Adrenal gland (tissue), 5 donors: ENCODE measurements around the gene VCAN.

ENCODE experiments used
- CTCF ChIP-seq, 6 experiments: fragments of 450-650 bp in 4 of 6; fragments of 200-600 bp in 2 of 6; sonication (generic) in 1 of 6; IDR thresholded peaks; 1 replicate in 5 of 6; 2 replicates in 1 of 6; pipeline versions ENCODE4 v1.5.1 to v1.8.0; 2016 to 2021; ENCODE audit warnings: antibody characterized with exemption in 6 of 6, mild to moderate bottlenecking in 2 of 6, moderate library complexity in 1 of 6
- POLR2A ChIP-seq, 2 donors: fragments of 450-650 bp; IDR thresholded peaks; one replicate each; pipeline ENCODE4 v1.6.1; 2017; ENCODE audit warnings: antibody characterized with exemption in 2 of 2, mild to moderate bottlenecking in 2 of 2, moderate library complexity in 1 of 2
- donor health status: DM: no; HTN: no; CAD: no.

- no peak for TF ChIP-seq CTCF (IDR thresholded peaks at IDR 0.05)
- TF ChIP-seq POLR2A (IDR thresholded peaks at IDR 0.05): no peak
These were observed 20.6 kb upstream of the VCAN start for GRCh38 chr5:83450967-83451248.
